HEK293 (cell line): ENCODE results near the gene DHPS.

ENCODE experiments used
- BCL11A ChIP-seq: fragments of 450-650 bp; formaldehyde crosslinking; IDR thresholded peaks from 2 replicates; pipeline ENCODE4 v1.5.1; 2016; ENCODE audit warnings: low read depth, missing biosample characterization, missing genetic modification characterization
- GLI4 ChIP-seq: fragments of 450-650 bp; formaldehyde crosslinking; IDR thresholded peaks from 2 replicates; pipeline ENCODE4 v1.5.1; 2016; ENCODE audit warnings: missing biosample characterization, missing genetic modification characterization
- GLIS2 ChIP-seq: fragments of 450-650 bp; formaldehyde crosslinking; IDR thresholded peaks from 2 replicates; pipeline ENCODE4 v1.5.1; 2016; ENCODE audit warnings: missing biosample characterization, missing genetic modification characterization
- HOXA7 ChIP-seq: sonication (generic); formaldehyde crosslinking; IDR thresholded peaks from 2 replicates; pipeline ENCODE4 v1.8.1; 2022; ENCODE audit warnings: missing genetic modification reagents, borderline replicate concordance
- KLF7 ChIP-seq: fragments of 450-650 bp; formaldehyde crosslinking; IDR thresholded peaks from 2 replicates; pipeline ENCODE4 v1.5.1; 2016; ENCODE audit warnings: missing biosample characterization, missing genetic modification characterization, borderline replicate concordance
- KLF8 ChIP-seq: fragments of 450-650 bp; formaldehyde crosslinking; IDR thresholded peaks from 2 replicates; pipeline ENCODE4 v1.5.1; 2016; ENCODE audit warnings: missing biosample characterization, missing genetic modification characterization
- MZF1 ChIP-seq: fragments of 450-650 bp; formaldehyde crosslinking; IDR thresholded peaks from 2 replicates; pipeline ENCODE4 v1.5.1; 2017; ENCODE audit warnings: missing biosample characterization, missing genetic modification characterization, borderline replicate concordance
- OVOL3 ChIP-seq: fragments of 450-650 bp; formaldehyde crosslinking; IDR thresholded peaks from 2 replicates; pipeline ENCODE4 v1.5.1; 2016; ENCODE audit warnings: missing biosample characterization, missing genetic modification characterization
- SP2 ChIP-seq: fragments of 450-650 bp; formaldehyde crosslinking; IDR thresholded peaks from 2 replicates; pipeline ENCODE4 v1.5.1; 2016; ENCODE audit warnings: missing biosample characterization, missing genetic modification characterization
- WT1 ChIP-seq: fragments of 450-650 bp; formaldehyde crosslinking; IDR thresholded peaks from 2 replicates; pipeline ENCODE4 v1.5.1; 2016; ENCODE audit warnings: missing biosample characterization, missing genetic modification characterization
- ZBTB17 ChIP-seq: fragments of 450-650 bp; formaldehyde crosslinking; IDR thresholded peaks from 2 replicates; pipeline ENCODE4 v1.5.1; 2016; ENCODE audit warnings: missing biosample characterization, missing genetic modification characterization
- ZBTB20 ChIP-seq: fragments of 450-650 bp; formaldehyde crosslinking; IDR thresholded peaks from 2 replicates; pipeline ENCODE4 v1.5.1; 2016; ENCODE audit warnings: missing biosample characterization, missing genetic modification characterization
- ZBTB21 ChIP-seq: fragments of 450-650 bp; formaldehyde crosslinking; IDR thresholded peaks from 2 replicates; pipeline ENCODE4 v1.5.1; 2017; ENCODE audit warnings: missing biosample characterization, missing genetic modification characterization
- ZBTB48 ChIP-seq: fragments of 450-650 bp; formaldehyde crosslinking; IDR thresholded peaks from 2 replicates; pipeline ENCODE4 v1.5.1; 2016; ENCODE audit warnings: missing biosample characterization, missing genetic modification characterization
- ZFP69B ChIP-seq: fragments of 450-650 bp; formaldehyde crosslinking; IDR thresholded peaks from 2 replicates; pipeline ENCODE4 v1.5.1; 2016; ENCODE audit warnings: missing biosample characterization, missing genetic modification characterization
- ZNF16 ChIP-seq: fragments of 450-650 bp; formaldehyde crosslinking; IDR thresholded peaks from 2 replicates; pipeline ENCODE4 v1.5.1; 2016; ENCODE audit warnings: low read depth, missing biosample characterization, missing genetic modification characterization
- ZNF202 ChIP-seq: fragments of 450-650 bp; formaldehyde crosslinking; IDR thresholded peaks from 2 replicates; pipeline ENCODE4 v1.5.1; 2016; ENCODE audit warnings: missing biosample characterization, missing genetic modification characterization, borderline replicate concordance
- ZNF26 ChIP-seq: fragments of 450-650 bp; formaldehyde crosslinking; IDR thresholded peaks from 2 replicates; pipeline ENCODE4 v1.5.1; 2016; ENCODE audit warnings: missing biosample characterization, missing genetic modification characterization
- ZNF311 ChIP-seq: fragments of 450-650 bp; formaldehyde crosslinking; IDR thresholded peaks from 2 replicates; pipeline ENCODE4 v1.5.1; 2017; ENCODE audit warnings: missing biosample characterization, missing genetic modification characterization, borderline replicate concordance
- ZNF394 ChIP-seq: fragments of 450-650 bp; formaldehyde crosslinking; IDR thresholded peaks from 2 replicates; pipeline ENCODE4 v1.5.1; 2016; ENCODE audit warnings: missing biosample characterization, missing genetic modification characterization, mild to moderate bottlenecking, moderate library complexity, borderline replicate concordance
- ZNF416 ChIP-seq: fragments of 450-650 bp; formaldehyde crosslinking; IDR thresholded peaks from 2 replicates; pipeline ENCODE4 v1.5.1; 2016; ENCODE audit warnings: missing biosample characterization, missing genetic modification characterization
- ZNF449 ChIP-seq: fragments of 450-650 bp; formaldehyde crosslinking; IDR thresholded peaks from 2 replicates; pipeline ENCODE4 v1.5.1; 2017; ENCODE audit warnings: missing biosample characterization, mild to moderate bottlenecking, missing genetic modification characterization, moderate library complexity
- ZNF501 ChIP-seq: fragments of 450-650 bp; formaldehyde crosslinking; IDR thresholded peaks from 2 replicates; pipeline ENCODE4 v1.5.1; 2016; ENCODE audit warnings: missing biosample characterization, missing genetic modification characterization
- ZNF561 ChIP-seq: fragments of 450-650 bp; IDR thresholded peaks from 2 replicates; pipeline ENCODE4 v1.5.1; 2018; ENCODE audit warnings: missing biosample characterization, missing genetic modification characterization, borderline replicate concordance
- ZNF624 ChIP-seq: fragments of 450-650 bp; formaldehyde crosslinking; IDR thresholded peaks from 2 replicates; pipeline ENCODE4 v1.5.1; 2017; ENCODE audit warnings: missing biosample characterization, missing genetic modification characterization
- ZNF645 ChIP-seq: fragments of 450-650 bp; formaldehyde crosslinking; IDR thresholded peaks from 2 replicates; pipeline ENCODE4; 2016; ENCODE audit warnings: missing biosample characterization, missing genetic modification characterization
- ZNF791 ChIP-seq: fragments of 450-650 bp; formaldehyde crosslinking; IDR thresholded peaks from 2 replicates; pipeline ENCODE4 v1.5.1; 2016; ENCODE audit warnings: missing biosample characterization, missing genetic modification characterization
- ZSCAN16 ChIP-seq: fragments of 450-650 bp; formaldehyde crosslinking; IDR thresholded peaks from 2 replicates; pipeline ENCODE4 v1.5.1; 2016; ENCODE audit warnings: missing biosample characterization, missing genetic modification characterization
- TF ChIP-seq, protein P1 (sequence below): fragments of 450-650 bp; formaldehyde crosslinking; IDR thresholded peaks from 2 replicates; pipeline ENCODE4 v1.5.1; 2016; ENCODE audit warnings: missing biosample characterization, missing genetic modification characterization, low read depth
- TF ChIP-seq, protein P2 (sequence below): fragments of 450-650 bp; formaldehyde crosslinking; IDR thresholded peaks from 2 replicates; pipeline ENCODE4 v1.5.1; 2016; ENCODE audit warnings: missing biosample characterization, missing genetic modification characterization
- TF ChIP-seq, protein P3 (sequence below): fragments of 450-650 bp; IDR thresholded peaks from 2 replicates; pipeline ENCODE4 v1.5.1; 2018; ENCODE audit warnings: missing biosample characterization, missing genetic modification characterization

Gene DHPS

GRCh38 chr19:12696366-12697335 lies 15.0 kb upstream of the DHPS start, which contains the start of gene FBXW9 (continued):
- TF ChIP-seq ZBTB20 (tag by site-specific recombination) = peak; percentile 83
- TF ChIP-seq SP2 (tag by site-specific recombination) = peak; percentile 84
- peak; percentile 69; the same call in 1 of the 2 replicates for TF ChIP-seq KLF7 (tag by site-specific recombination)
- no peak; the same call in 1 of the 2 replicates for TF ChIP-seq ZNF561
- no peak for TF ChIP-seq ZNF202 (tag by site-specific recombination)
- TF ChIP-seq, protein P1, sequence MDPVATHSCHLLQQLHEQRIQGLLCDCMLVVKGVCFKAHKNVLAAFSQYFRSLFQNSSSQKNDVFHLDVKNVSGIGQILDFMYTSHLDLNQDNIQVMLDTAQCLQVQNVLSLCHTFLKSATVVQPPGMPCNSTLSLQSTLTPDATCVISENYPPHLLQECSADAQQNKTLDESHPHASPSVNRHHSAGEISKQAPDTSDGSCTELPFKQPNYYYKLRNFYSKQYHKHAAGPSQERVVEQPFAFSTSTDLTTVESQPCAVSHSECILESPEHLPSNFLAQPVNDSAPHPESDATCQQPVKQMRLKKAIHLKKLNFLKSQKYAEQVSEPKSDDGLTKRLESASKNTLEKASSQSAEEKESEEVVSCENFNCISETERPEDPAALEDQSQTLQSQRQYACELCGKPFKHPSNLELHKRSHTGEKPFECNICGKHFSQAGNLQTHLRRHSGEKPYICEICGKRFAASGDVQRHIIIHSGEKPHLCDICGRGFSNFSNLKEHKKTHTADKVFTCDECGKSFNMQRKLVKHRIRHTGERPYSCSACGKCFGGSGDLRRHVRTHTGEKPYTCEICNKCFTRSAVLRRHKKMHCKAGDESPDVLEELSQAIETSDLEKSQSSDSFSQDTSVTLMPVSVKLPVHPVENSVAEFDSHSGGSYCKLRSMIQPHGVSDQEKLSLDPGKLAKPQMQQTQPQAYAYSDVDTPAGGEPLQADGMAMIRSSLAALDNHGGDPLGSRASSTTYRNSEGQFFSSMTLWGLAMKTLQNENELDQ (tag by site-specific recombination) = no peak
- TF ChIP-seq ZNF394 (tag by site-specific recombination) = peak; percentile 54; the same call in 1 of the 2 replicates
- peak; percentile 82; the same call in 1 of the 2 replicates for TF ChIP-seq ZNF501 (tag by site-specific recombination)
- TF ChIP-seq MZF1 (tag by site-specific recombination) = no peak
- TF ChIP-seq, protein P2, sequence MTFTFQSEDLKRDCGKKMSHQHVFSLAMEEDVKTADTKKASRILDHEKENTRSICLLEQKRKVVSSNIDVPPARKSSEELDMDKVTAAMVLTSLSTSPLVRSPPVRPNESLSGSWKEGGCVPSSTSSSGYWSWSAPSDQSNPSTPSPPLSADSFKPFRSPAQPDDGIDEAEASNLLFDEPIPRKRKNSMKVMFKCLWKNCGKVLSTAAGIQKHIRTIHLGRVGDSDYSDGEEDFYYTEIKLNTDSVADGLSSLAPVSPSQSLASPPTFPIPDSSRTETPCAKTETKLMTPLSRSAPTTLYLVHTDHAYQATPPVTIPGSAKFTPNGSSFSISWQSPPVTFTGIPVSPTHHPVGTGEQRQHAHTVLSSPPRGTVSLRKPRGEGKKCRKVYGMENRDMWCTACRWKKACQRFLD (tag by site-specific recombination) = 0 out of 2 replicates have a peak, but pooled peaks have one; percentile 27
- no peak for TF ChIP-seq ZBTB48 (tag by site-specific recombination)
- TF ChIP-seq ZNF16 (tag by site-specific recombination) = no peak
- TF ChIP-seq, protein P3, sequence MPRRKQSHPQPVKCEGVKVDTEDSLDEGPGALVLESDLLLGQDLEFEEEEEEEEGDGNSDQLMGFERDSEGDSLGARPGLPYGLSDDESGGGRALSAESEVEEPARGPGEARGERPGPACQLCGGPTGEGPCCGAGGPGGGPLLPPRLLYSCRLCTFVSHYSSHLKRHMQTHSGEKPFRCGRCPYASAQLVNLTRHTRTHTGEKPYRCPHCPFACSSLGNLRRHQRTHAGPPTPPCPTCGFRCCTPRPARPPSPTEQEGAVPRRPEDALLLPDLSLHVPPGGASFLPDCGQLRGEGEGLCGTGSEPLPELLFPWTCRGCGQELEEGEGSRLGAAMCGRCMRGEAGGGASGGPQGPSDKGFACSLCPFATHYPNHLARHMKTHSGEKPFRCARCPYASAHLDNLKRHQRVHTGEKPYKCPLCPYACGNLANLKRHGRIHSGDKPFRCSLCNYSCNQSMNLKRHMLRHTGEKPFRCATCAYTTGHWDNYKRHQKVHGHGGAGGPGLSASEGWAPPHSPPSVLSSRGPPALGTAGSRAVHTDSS (tag by site-specific recombination) = no peak
- no peak for TF ChIP-seq ZSCAN16 (tag by site-specific recombination)
- TF ChIP-seq ZNF624 = no peak
- TF ChIP-seq ZFP69B (tag by site-specific recombination) = peak; percentile 42
- 0 out of 2 replicates have a peak, but pooled peaks have one; percentile 22 for TF ChIP-seq ZNF449 (tag by site-specific recombination)
- TF ChIP-seq ZBTB21 (tag by site-specific recombination) = peak; percentile 89
- TF ChIP-seq ZNF311 = no peak
- no peak; the same call in 1 of the 2 replicates for TF ChIP-seq OVOL3
- TF ChIP-seq ZNF791 = no peak
- TF ChIP-seq BCL11A = no peak
- TF ChIP-seq ZNF645 (tag by site-specific recombination) = no peak
- no peak for TF ChIP-seq ZNF26 (tag by site-specific recombination)
- no peak for TF ChIP-seq ZNF416
- no peak for TF ChIP-seq GLI4 (tag by site-specific recombination)
- TF ChIP-seq WT1 (tag by site-specific recombination) = no peak
- TF ChIP-seq HOXA7 = no peak
- no peak for TF ChIP-seq GLIS2 (tag by site-specific recombination)
- TF ChIP-seq KLF8 (tag by site-specific recombination) = peak; percentile 62
- peak; percentile 95 for TF ChIP-seq ZBTB17
